T-helper 9 cell (primary cell): ENCODE measurements around the gene OSBPL3.

Experiments used
- DNase-seq: peaks from one replicate; pipeline ENCODE4 v3.0.0-alpha.2; 2020

OSBPL3 gene

GRCh38 chr7:24754906-24755506, 225.0 kb downstream of the OSBPL3 start:
- DNase-seq: no peak

GRCh38 chr7:24752073-24752800, 227.7 kb downstream of the OSBPL3 start:
- DNase-seq: no peak

- no peak for DNase-seq
Measured at GRCh38 chr7:24751484-24751883, 228.5 kb downstream of the OSBPL3 start.

- DNase-seq: no peak
Measured at GRCh38 chr7:24750441-24751055, 229.4 kb downstream of the OSBPL3 start.

GRCh38 chr7:24748521-24748920, 231.5 kb downstream of the OSBPL3 start:
- no peak for DNase-seq
